Ishikawa (cell line): ENCODE data around the gene KIAA1217.

Experiments
- CEBPB ChIP-seq: IDR thresholded peaks from 2 replicates; pipeline ENCODE4 v1.6.1; 2012
- CREB1 ChIP-seq: IDR thresholded peaks from 2 replicates; pipeline ENCODE4 v1.6.1; 2012; ENCODE audit warnings: low read depth
- EGR1 ChIP-seq: IDR thresholded peaks from 2 replicates; pipeline ENCODE4 v1.6.1; 2012
- EP300 ChIP-seq: IDR thresholded peaks from 2 replicates; pipeline ENCODE4 v1.6.1; 2012; ENCODE audit warnings: borderline replicate concordance
- FOXM1 ChIP-seq: IDR thresholded peaks from 2 replicates; pipeline ENCODE4 v1.6.1; 2012; ENCODE audit warnings: low read depth, borderline replicate concordance
- NFIC ChIP-seq: IDR thresholded peaks from 2 replicates; pipeline ENCODE4 v1.6.1; 2012
- RAD21 ChIP-seq: IDR thresholded peaks from 2 replicates; pipeline ENCODE4 v1.6.1; 2012; ENCODE audit warnings: low read depth
- TAF1 ChIP-seq: IDR thresholded peaks from 2 replicates; pipeline ENCODE4 v1.6.1; 2012; ENCODE audit warnings: low read depth, mild to moderate bottlenecking
- TCF12 ChIP-seq: IDR thresholded peaks from 2 replicates; pipeline ENCODE4 v1.6.1; 2012; ENCODE audit warnings: low read depth
- TEAD4 ChIP-seq: IDR thresholded peaks from 2 replicates; pipeline ENCODE4 v1.6.1; 2012
- USF1 ChIP-seq: IDR thresholded peaks from 2 replicates; pipeline ENCODE4 v1.6.1; 2012
- YY1 ChIP-seq: IDR thresholded peaks from 2 replicates; pipeline ENCODE4 v1.6.1; 2012; ENCODE audit warnings: low read depth
- ZBTB7A ChIP-seq: IDR thresholded peaks from 2 replicates; pipeline ENCODE4 v1.6.1; 2012; ENCODE audit warnings: low read depth
- TF ChIP-seq, protein P1 (sequence below): IDR thresholded peaks from 2 replicates; pipeline ENCODE4 v1.6.1; 2012; ENCODE audit warnings: low read depth, mild to moderate bottlenecking
- TF ChIP-seq, protein P2 (sequence below): IDR thresholded peaks from 2 replicates; pipeline ENCODE4 v1.6.1; 2012

The KIAA1217 gene

DNA sequence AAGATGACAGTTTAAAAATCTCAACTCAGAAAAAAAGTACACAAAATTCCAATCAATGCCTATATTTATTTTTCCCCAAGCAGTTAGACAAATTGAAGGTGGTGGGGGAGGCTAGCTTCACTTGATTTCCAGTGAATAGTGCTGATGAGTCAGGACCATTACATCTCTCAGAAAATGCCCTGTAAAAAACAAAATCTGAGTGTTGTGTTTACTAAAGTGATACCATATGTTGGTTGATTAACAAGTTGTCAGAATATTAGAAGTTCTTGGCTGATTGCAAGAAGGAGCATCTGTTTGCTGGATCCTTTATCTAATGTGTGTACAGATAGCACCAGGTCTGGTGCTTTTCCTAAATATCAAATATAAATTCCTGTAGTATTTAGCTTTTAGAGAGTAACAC is 31.3 kb upstream of the KIAA1217 start:
- TF ChIP-seq YY1 (no peak), FOXM1 (no peak), TEAD4 (no peak), CREB1 (no peak), ZBTB7A (no peak)
- TF ChIP-seq, protein P1, sequence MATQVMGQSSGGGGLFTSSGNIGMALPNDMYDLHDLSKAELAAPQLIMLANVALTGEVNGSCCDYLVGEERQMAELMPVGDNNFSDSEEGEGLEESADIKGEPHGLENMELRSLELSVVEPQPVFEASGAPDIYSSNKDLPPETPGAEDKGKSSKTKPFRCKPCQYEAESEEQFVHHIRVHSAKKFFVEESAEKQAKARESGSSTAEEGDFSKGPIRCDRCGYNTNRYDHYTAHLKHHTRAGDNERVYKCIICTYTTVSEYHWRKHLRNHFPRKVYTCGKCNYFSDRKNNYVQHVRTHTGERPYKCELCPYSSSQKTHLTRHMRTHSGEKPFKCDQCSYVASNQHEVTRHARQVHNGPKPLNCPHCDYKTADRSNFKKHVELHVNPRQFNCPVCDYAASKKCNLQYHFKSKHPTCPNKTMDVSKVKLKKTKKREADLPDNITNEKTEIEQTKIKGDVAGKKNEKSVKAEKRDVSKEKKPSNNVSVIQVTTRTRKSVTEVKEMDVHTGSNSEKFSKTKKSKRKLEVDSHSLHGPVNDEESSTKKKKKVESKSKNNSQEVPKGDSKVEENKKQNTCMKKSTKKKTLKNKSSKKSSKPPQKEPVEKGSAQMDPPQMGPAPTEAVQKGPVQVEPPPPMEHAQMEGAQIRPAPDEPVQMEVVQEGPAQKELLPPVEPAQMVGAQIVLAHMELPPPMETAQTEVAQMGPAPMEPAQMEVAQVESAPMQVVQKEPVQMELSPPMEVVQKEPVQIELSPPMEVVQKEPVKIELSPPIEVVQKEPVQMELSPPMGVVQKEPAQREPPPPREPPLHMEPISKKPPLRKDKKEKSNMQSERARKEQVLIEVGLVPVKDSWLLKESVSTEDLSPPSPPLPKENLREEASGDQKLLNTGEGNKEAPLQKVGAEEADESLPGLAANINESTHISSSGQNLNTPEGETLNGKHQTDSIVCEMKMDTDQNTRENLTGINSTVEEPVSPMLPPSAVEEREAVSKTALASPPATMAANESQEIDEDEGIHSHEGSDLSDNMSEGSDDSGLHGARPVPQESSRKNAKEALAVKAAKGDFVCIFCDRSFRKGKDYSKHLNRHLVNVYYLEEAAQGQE = no peak

DNA sequence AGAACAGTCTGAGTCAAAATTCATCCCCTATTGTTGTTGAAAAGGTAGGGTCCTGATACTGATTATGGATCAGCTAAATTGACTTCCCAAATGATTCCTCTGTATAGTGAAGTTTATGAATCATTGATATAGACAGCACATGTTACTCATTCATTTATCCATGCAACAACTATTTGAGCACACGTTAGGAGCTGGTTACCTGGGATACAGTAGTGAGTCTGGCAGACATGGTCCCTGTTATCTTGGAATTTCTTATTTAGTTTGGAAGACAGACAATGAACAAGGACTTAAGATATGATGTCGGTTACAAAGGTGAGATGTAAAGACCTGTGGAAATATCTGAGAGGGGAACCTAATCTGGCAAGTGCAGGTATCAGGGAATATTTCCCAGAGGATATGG is 28.0 kb upstream of the KIAA1217 start:
- no peak for TF ChIP-seq TCF12
- no peak for TF ChIP-seq NFIC
- no peak for TF ChIP-seq FOXM1
- TF ChIP-seq, protein P2, sequence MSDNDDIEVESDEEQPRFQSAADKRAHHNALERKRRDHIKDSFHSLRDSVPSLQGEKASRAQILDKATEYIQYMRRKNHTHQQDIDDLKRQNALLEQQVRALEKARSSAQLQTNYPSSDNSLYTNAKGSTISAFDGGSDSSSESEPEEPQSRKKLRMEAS = no peak
- no peak for TF ChIP-seq USF1
- no peak for TF ChIP-seq TAF1
- TF ChIP-seq EGR1 = no peak
- TF ChIP-seq EP300 = no peak
- TF ChIP-seq TEAD4 = no peak
- TF ChIP-seq YY1 = no peak
- no peak for TF ChIP-seq RAD21
- TF ChIP-seq CREB1 = no peak
- TF ChIP-seq, protein P1 = no peak

GRCh38 chr10:24184455-24184854 is 24.5 kb upstream of the KIAA1217 start:
- TF ChIP-seq ZBTB7A = no peak
- TF ChIP-seq, protein P1 = peak; percentile 49; the same call in 1 of the 2 replicates

GRCh38 chr10:24193330-24193729 is 15.6 kb upstream of the KIAA1217 start:
- TF ChIP-seq TCF12 (no peak), EGR1 (no peak), TEAD4 (no peak), CEBPB (no peak), ZBTB7A (no peak), FOXM1 (no peak), RAD21 (no peak), TAF1 (no peak), CREB1 (no peak), EP300 (no peak), USF1 (no peak), YY1 (no peak), NFIC (no peak)
- TF ChIP-seq, protein P2 = no peak
- TF ChIP-seq, protein P1 = no peak
